Left kidney (tissue), 2 donors: ENCODE data around the gene GDF11. TPM values are rescaled to one million over a fixed set of nuclear protein-coding genes. Genes with fewer than 3 reads are reported as not detected.

ENCODE experiments used
- DNase-seq: peaks from one replicate; pipeline ENCODE4 v3.0.0-alpha.2; 2013
- polyA plus RNA-seq: library from polyadenylated mRNA; unstranded; fragments of 120-200 nt; gene quantifications from one replicate; pipeline ENCODE4 v1.2.1, GENCODE V29; 2013; ENCODE audit not compliant: insufficient read length

The GDF11 gene
- polyA plus RNA-seq, 1 donor = 23.0 TPM

GRCh38 chr12:55705782-55706402 is 37.0 kb upstream of the GDF11 start:
- DNase-seq = no peak

DNA sequence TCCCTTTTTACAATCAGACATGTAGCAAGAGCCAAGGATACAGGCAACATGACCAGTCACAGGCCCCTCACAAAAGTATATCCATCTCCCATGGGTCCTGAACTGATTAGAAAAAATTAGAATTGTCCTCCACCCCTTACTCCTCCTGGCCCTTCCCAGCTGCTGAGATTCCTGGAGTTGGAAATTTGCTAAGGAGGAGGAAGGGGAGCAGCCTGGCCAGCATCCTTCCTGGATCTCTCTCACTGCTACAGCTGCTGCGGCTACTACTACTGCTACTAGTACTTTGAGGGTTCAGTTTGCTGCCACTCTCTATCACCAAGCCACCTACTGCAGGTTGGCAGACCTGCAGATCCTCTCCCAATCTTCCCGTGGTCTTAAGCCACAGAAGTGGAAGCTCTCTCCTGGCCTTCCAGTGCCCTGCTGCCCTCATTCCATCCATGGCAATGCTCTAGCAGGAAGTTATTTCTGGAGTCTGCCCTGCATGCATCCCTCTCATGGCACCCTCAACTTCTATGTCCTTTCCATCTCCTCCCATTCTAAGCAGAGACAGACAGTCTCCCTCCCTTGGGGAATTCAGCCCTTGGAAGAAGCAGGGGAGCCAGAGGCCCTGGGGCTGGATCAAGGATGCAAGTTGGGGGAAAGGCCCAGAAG is 36.2 kb upstream of the GDF11 start:
- no peak for DNase-seq

DNA sequence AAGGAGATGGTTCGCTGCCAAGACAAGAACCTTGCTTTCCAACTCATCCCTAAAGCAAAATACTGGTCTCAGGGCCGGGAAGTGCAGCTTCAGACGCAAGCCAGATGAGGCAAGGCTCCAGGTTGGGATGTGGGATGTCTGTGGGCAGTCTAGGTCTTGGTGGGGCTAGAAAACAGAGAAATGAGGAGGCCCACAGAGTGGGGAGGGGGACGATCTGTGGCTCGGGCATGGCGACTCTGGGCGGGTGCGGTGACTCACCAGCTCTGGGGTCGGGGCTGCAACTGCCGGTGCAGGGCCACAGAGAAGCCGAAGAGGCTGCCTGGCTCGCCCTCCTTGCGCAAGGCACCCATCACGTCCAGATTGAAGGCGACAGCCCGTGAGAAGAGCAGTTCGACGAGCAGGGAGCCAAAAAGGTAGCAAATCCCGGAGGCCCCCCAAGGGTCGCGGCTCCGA is 35.7 kb upstream of the GDF11 start:
- no peak for DNase-seq

- peak; percentile 76 for DNase-seq
Observed at GRCh38 chr12:55707841-55708694, 34.9 kb upstream of the GDF11 start, which contains the start of gene ITGA7. Gene ITGA7, minus strand, starts transcription at chr12:55707904. Its CDS starts 222 bp downstream, at chr12:55707682.

GRCh38 chr12:55708695-55709233 is 34.2 kb upstream of the GDF11 start:
- no peak for DNase-seq

DNA sequence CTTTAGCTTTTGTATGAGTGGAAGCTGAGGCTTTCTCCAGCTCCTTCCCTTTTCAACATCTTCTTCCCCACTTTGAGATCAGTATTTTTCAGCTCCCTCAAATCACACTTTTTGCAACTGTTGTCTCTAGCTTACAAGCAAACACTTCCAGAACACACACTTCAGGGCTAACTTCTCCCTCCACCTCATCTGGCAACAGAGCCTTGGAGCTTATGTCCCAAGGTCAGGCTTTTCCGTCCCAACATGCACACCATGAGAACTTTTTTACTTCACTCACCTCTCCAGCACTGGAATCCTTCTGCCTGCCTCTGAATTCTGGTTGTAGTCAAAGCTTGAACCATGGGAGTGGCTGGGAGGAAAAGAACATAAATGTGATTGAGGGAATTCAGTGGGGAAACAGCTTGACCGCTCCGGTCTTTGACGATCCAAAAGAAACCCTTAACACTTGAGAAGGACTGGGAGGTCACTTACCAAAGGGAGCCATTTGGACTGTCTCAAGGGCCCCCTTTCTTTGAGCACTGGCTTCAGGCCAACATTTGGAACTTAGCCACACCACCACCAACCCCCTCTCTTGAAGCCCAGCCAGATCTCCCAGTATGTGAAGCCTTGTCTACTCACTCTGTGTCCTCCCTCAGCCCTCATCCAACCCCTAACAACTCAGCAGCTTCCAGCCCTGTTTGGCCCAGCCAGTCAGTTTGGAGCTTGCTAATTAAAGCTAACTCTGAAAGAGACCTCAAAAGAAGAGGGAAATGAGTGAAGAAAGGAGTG is 31.0 kb upstream of the GDF11 start:
- DNase-seq = no peak

GRCh38 chr12:55712700-55713415 is 30.1 kb upstream of the GDF11 start:
- DNase-seq = no peak

DNA sequence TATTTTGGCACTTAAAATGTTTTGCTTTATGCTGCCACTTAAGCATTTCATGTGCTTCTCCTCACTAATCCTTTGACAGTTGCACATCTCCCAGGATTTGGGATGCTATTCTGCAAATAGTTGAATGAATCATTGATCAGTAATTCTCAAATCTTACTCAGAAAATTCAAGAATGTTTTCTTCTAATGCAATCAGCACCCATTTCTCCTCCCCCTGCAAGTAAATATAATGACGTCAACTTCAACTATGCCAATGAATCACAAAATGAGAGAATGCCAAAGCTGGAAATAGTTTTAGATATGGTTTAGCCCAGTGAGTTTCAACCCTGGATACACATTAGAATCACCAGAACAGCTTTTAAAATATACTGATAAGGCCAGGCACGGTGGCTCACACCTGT is 29.2 kb upstream of the GDF11 start:
- no peak for DNase-seq

DNA sequence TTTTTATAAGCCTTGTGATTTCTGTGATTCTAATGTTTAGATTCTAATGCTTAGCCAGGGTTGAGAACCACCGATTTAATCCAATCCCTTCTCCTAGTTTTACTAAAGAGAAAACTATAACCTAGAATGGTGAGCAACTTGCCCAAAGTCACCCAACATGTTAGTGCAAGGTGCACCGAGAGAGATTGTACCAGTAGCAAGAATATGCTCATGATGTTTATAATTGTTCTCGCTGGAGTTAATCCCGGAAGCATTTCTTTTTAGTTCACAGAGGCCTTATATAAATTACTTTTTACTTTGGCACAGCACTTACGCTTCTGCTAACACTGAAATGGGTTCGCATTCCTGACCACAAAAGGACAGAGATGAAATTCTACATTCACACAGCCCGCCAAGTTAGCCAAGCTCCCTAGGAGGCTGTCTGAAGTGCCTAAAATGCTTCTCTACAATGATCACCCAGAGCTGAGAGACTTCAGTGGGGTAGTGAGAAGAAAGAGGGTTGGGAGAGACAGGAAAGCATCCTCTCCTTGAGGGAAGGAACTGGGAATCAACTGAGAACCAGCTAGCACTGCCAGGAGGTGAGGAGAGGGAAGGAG is 27.7 kb upstream of the GDF11 start:
- no peak for DNase-seq

DNA sequence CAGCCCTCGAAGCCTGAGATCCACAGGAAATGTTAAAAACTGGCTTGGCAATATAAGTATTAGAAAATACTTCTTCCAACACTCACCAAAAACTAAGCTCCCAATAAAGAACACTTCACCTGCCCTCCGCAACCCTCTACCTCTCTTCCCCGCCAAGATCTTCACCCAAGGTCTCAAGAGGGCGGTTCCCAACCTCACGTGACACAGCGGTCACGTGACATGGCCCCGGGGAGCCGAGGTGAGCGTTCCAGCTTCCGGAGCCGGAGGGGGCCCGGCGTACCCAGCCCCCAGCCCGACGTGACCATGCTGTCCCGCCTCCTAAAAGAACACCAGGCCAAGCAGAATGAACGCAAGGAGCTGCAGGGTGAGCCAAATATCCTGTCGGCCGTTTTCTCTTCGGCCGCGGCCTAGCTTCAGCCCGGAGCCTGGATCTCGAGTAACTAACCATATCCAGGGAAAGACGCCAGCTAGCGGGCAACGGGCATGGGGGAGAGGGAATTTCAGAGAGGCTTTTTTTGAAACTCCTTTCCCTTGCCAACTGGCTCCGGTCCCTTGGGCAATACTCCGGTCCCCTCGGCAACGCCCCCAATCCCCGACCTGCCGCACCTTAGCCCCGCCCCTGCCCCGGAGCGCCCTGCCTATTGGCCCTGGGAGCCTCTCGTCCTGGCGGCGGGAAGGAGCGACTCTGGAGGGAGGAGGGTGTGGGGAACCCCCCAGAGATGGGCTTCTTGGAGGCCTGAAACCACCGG is 26.9 kb upstream of the GDF11 start, which contains the start of gene BLOC1S1:
Gene BLOC1S1 (plus strand): TSS at position 214 of the 749 bp plus-strand sequence. CDS start 6 bp downstream, at position 220.
- DNase-seq = peak; percentile 95

DNA sequence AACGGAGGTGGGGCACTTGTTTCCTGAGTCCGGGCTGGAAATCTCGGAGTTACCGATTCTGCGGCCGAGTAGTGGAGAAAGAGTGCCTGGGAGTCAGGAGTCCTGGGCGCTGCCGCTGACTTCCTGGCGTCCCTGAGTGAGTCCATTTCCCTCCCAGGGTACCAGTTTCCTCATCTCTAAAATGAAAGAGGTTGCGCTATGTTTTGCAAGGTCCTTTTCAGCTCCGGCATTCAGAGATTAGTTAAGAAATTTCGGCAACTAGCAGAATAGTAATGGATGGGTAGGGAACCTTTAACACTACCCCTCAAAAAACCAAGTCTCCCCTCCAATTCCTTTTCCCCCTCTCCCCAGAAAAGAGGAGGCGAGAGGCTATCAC is 26.4 kb upstream of the GDF11 start:
- DNase-seq = no peak

DNA sequence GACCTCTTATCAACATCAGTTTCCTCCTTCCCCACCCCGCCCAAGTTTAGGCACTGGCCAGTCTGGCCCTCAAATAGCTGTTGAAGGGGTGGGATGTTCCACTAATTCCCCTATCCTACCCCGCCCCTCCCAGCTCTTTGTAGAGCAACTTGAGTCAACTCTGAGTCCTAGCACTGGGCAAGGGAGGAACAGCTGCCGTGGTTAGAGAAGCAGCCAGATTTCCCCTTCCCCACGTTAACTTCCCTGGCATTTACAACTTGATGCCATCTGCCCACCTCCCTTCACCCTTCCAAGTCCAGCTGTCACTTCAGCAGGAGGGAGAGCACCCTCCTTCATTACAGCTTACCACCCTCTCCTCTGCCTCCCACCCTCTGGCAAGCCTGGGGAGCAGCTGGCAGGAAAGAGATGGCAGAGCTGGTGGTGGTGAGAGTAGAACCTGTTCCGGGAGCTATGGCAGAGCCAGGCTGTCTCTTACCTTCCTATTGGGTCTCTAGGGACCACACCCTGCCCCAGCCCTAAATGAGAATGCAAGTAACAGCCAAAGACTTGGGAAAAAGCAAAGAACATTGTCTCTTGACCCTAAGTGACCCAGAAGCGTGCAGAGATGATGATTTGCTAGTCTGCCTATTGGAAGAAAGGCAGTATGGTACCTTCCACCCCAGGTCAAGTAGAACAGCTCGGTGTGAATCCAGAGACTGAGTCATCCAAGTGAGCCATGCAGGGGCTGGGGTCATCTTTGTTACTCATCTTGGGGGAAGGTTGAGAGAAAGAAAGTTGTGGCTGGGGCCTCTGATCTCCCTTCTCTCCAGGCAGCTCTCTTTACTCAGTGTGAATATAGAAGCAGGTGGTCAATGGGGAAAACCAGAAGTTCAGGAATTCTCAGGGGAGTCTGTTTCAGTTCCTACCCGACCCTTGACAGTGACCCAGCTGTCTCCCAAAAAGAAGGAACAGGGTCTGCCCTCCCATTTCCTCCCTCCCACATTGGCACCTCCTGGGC is 25.6 kb upstream of the GDF11 start:
- DNase-seq = no peak

- DNase-seq = no peak
Observed at GRCh38 chr12:55718015-55718414, 24.9 kb upstream of the GDF11 start.

GRCh38 chr12:55718624-55719275 is 24.2 kb upstream of the GDF11 start:
- DNase-seq = no peak

- no peak for DNase-seq
Observed at GRCh38 chr12:55719371-55719770, 23.6 kb upstream of the GDF11 start.

DNA sequence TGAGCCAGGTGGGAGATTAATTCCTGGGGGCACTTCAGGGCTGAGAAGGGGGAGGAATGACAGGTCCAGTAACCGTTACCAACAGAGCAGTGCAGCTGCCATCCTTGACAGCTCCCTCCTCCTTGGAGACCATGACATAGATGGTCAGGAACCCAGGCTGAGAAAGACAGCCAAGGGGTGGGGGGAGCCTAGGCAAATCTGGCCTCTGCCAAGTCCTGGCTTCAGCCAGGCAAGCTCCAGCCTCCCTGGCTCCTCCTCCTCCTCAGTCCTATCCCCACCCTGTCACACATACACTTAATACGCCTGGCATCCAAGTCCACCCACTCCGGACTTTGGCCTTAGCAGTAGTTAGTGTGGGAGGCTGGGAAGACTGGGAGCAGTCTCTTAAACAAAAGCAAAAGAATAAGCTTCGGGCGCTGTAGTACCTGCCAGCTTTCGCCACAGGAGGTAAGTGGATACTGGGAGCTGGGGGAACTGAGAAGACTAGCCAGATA is 22.8 kb upstream of the GDF11 start, which contains the start of gene RDH5:
Gene RDH5 (plus strand): TSS at position 323 of the 494 bp plus-strand sequence. CDS start 792 bp downstream, outside the sequence.
- DNase-seq = no peak

- DNase-seq = no peak
Observed at GRCh38 chr12:55720894-55721444, 22.0 kb upstream of the GDF11 start.
